ENCODE measurements around the gene PEX10. TPM values are rescaled to one million over a fixed set of nuclear protein-coding genes. Genes with fewer than 3 reads are reported as not detected.

PEX10 gene
- total and polyA plus RNA-seq, 2 of the 8 experiments (the other 6 are each of a cell fraction or from before 2014, with no cell fraction given) = 24.3 to 26.9 TPM

DNA sequence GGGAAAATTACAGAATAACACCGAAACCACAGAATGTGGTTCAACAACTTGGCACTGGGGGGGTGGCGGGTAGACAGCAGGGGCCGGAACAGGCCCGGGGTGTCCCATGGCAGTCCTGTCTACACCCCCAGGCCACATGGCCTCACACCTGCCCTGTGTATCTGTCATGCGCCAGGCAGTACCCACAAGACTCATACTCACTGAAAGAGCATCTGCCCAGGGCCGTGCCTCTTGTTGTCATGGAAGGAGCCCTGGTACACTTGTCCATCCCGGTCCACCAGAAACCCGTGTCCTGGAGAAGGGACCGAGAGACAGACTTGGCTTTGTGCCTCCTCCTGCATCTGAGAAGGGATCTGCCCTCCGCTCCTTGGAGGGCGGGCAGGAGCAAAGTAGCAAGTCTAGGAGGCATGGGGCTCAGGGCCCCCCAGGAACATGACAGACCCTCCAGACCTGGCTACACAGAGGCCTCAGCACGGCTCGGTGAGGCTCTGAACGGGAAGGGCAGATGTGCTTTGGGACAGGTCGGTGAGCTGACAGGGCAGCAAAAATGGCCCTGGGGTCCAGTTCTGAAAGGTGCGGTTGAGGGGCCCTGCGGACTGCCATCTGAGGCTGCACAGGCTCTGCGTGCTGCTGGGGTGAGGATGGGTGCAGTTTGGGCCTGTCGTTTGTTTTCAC is 26.6 kb downstream of the PEX10 start:
- Histone ChIP-seq H2AFZ (ENCODE audit: low read length) (no peak overlapping the region), H3K4me3 (ENCODE audit: extremely low read depth in 1 of 4, insufficient read depth in 2 of 4, low read depth in 3 of 4, low read length in 4 of 4) (no peak overlapping the region), H3K79me1 (ENCODE audit: low read depth, low read length) (no peaks in the 10 kb centered on the region; the same call in 1 of the 2 replicates), H3K4me2 (ENCODE audit: insufficient read depth in 1 of 2, low read depth in 2 of 2, low read length in 2 of 2) (no peak overlapping the region), H4K91ac (replicated peaks; ENCODE audit: insufficient read length, low read length) (no peak overlapping the region), H3K56ac (replicated peaks; ENCODE audit: insufficient read length, low read depth, low read length) (no peak overlapping the region), H2BK12ac (ENCODE audit: low read depth, low read length) (no peak overlapping the region), H2BK5ac (ENCODE audit: low read depth, low read length) (no peak overlapping the region), H3K14ac (ENCODE audit: insufficient read length) (no peak overlapping the region), H3K36me3 (ENCODE audit: control insufficient read depth in 2 of 4, insufficient read depth in 4 of 4, low read length in 3 of 4) (no peaks in the 10 kb centered on the region; a peak in 1 of 8 replicates), H3K79me2 (ENCODE audit: control insufficient read depth in 1 of 2, insufficient read depth in 2 of 2, low read length in 2 of 2) (peaks cover 0 to 4% of the 10 kb centered on the region in 2 experiments; a peak in 1 of 4 replicates), H3K23me2 (ENCODE audit: low read depth, low read length) (peaks cover under 1% of the 10 kb centered on the region; the same call in 1 of the 2 replicates), H3K4ac (replicated peaks; ENCODE audit: insufficient read length, low read depth, low read length) (no peak overlapping the region), H2BK120ac (replicated peaks; ENCODE audit: low read depth, low read length) (no peak overlapping the region), H2AK5ac (ENCODE audit: low read depth, low read length) (no peak overlapping the region), H3K4me1 (replicated peaks in 1 of 4; ENCODE audit: control insufficient read depth in 3 of 4, insufficient read depth in 4 of 4, low read length in 3 of 4) (peaks cover 0 to 5% (median 3%) of the 10 kb centered on the region in 4 experiments; a peak in 3 of 7 replicates), H3K23ac (ENCODE audit: insufficient read length) (no peak overlapping the region), H3K9ac (replicated peaks in 1 of 4; ENCODE audit: extremely low read depth in 1 of 4, low read depth in 3 of 4, low read length in 3 of 4) (no peak overlapping the region), H2BK15ac (ENCODE audit: low read length) (no peak overlapping the region), H2BK20ac (ENCODE audit: low read length) (no peak overlapping the region), H3K27ac (ENCODE audit: low read depth, low read length) (no peak overlapping the region), H4K5ac (ENCODE audit: insufficient read length, low read depth, low read length) (no peak overlapping the region), H4K8ac (ENCODE audit: extremely low read depth, insufficient read depth, low read length) (no peak overlapping the region), H3K18ac (ENCODE audit: extremely low read depth, low read length) (no peak overlapping the region), H3K27me3 (replicated peaks in 1 of 4; ENCODE audit: control insufficient read depth in 3 of 4, extremely low read depth in 1 of 4, insufficient read depth in 3 of 4, low read length in 3 of 4) (no peaks in the 10 kb centered on the region), H3K9me3 (ENCODE audit: insufficient read depth in 2 of 2, low read depth in 1 of 2, low read length in 1 of 2) (no peaks in the 10 kb centered on the region), H4K20me1 (replicated peaks in 1 of 2; ENCODE audit: control insufficient read depth in 1 of 2, insufficient read depth in 2 of 2, low read length in 2 of 2) (peaks cover 0 to 4% of the 10 kb centered on the region in 2 experiments)
- ChIA-PET CTCF (ENCODE audit: partially characterized antibody) (interaction anchor here (1.2 to 5.5 kb wide), 4 partner anchors 34 to 191 kb away, joined by 3 to 154 read pairs (median 3); partner anchors contain the start of gene FAAP20), POLR2A (ENCODE audit: partially characterized antibody) (no interaction called here)
- DNase-seq (ENCODE audit: low read depth in 1 of 2, low spot score in 2 of 2) = no peak
- no peak for FAIRE-seq
- WGBS, 2 experiments (ENCODE audit: extremely low coverage in 1 of 2, insufficient coverage in 1 of 2, insufficient read length in 1 of 2, insufficient replicate concordance in 2 of 2, low coverage in 1 of 2, low lambda C conversion rate in 2 of 2, missing lambda C conversion rate in 1 of 2) = 91% methylated on average over 19 of the region's 19 CpGs; no CpG with 5 or more reads in 1 of the 2 experiments
- no peak for TF ChIP-seq TAF1 (IDR thresholded peaks at IDR 0.05; ENCODE audit: low read depth, low read length)
- no peak for TF ChIP-seq BACH1 (IDR thresholded peaks at IDR 0.05; ENCODE audit: low read length)
- TF ChIP-seq CTBP2 (IDR thresholded peaks at IDR 0.05; ENCODE audit: borderline replicate concordance, insufficient read depth, insufficient read length, low read length) = no peak
- TF ChIP-seq RXRA (IDR thresholded peaks at IDR 0.05; ENCODE audit: insufficient read depth, low read depth, low read length) = no peak
- TF ChIP-seq CBX5 (IDR thresholded peaks at IDR 0.05; ENCODE audit: low read depth, low read length) = no peak
- TF ChIP-seq SIN3A (conservative IDR thresholded peaks at IDR 0.05 in 1 of 2, IDR thresholded peaks at IDR 0.05 in 1 of 2; ENCODE audit: low read depth in 1 of 2, low read length in 2 of 2) = no peak
- no peak for TF ChIP-seq KDM1A (IDR thresholded peaks at IDR 0.05; ENCODE audit: borderline replicate concordance, low read length)
- TF ChIP-seq RBBP5 (IDR thresholded peaks at IDR 0.05; ENCODE audit: borderline replicate concordance, low read depth, low read length) = no peak
- no peak for TF ChIP-seq GTF2F1 (IDR thresholded peaks at IDR 0.05; ENCODE audit: borderline replicate concordance, low read depth, low read length)
- TF ChIP-seq SIRT6 (IDR thresholded peaks at IDR 0.05; ENCODE audit: low read length) = no peak
- TF ChIP-seq SUZ12 (IDR thresholded peaks at IDR 0.05; ENCODE audit: low read length) = no peak
- no peak for TF ChIP-seq SRF (IDR thresholded peaks at IDR 0.05; ENCODE audit: low read depth, low read length)
- TF ChIP-seq BCL11A (IDR thresholded peaks at IDR 0.05; ENCODE audit: low read depth in 2 of 2, low read length in 2 of 2) = no peak

All from H1 (cell line).